IMR-90 (cell line): ENCODE data around the gene LPAR2. TPM values are rescaled to one million over a fixed set of nuclear protein-coding genes. Genes with fewer than 3 reads are reported as not detected.

Experiments
- ATAC-seq: fragments of 200-7000 bp; cut with Tn5 transposase; 2 replicates; pipeline ENCODE4 v1.9.1; 2020; ENCODE audit warnings: low read depth, mild to moderate bottlenecking, moderate library complexity
- BruUV-seq: library from RNA; stranded (reverse); fragments of 400-500 nt; replicated peaks from 2 replicates; lab custom pipeline; 2021; lab: Mats Ljungman, UMichigan
- CTCF ChIA-PET: fragments of 300-600 bp; formaldehyde crosslinking; extraction: SDS; loops from one replicate; lab custom pipeline; 2021; ENCODE audit warnings: antibody characterized with exemption; lab: Yijun Ruan, JAX
- POLR2A ChIA-PET: fragments of 300-600 bp; sonication (Branson Sonifier 250); formaldehyde crosslinking; loops from one replicate; lab custom pipeline; 2022; ENCODE audit warnings: antibody characterized with exemption; ENCODE audit not compliant: unreplicated experiment; lab: Charles Lee
- DNase-seq: peaks from one replicate; pipeline ENCODE4 v3.0.0; 2013
- H2AFZ ChIP-seq: replicated peaks from 2 replicates; pipeline ENCODE3; 2013; ENCODE audit warnings: low read length, mild to moderate bottlenecking; ENCODE audit not compliant: poor library complexity
- H2AK5ac ChIP-seq: 2 replicates; pipeline ENCODE4 v1.6.1; 2013; ENCODE audit warnings: low read depth, low read length, inconsistent platforms
- H2AK9ac ChIP-seq: replicated peaks from 2 replicates; pipeline ENCODE3; 2013; ENCODE audit warnings: mild to moderate bottlenecking, low read depth, low read length, moderate library complexity; ENCODE audit not compliant: poor library complexity
- H2BK120ac ChIP-seq: 2 replicates; pipeline ENCODE4 v1.6.1; 2013; ENCODE audit warnings: low read depth, low read length, inconsistent platforms
- H2BK15ac ChIP-seq: 3 replicates; pipeline ENCODE4 v1.6.1; 2013; ENCODE audit warnings: low read depth, low read length, inconsistent platforms
- H2BK20ac ChIP-seq: 2 replicates; pipeline ENCODE4 v1.6.1; 2013; ENCODE audit warnings: low read depth, mild to moderate bottlenecking, inconsistent platforms, low read length, moderate library complexity
- H2BK5ac ChIP-seq: 2 replicates; pipeline ENCODE4 v1.6.1; 2013; ENCODE audit warnings: mild to moderate bottlenecking, low read depth, low read length, inconsistent platforms; ENCODE audit not compliant: poor library complexity, severe bottlenecking
- H3K14ac ChIP-seq: replicated peaks from 2 replicates; pipeline ENCODE4 v1.6.1; 2013; ENCODE audit warnings: low read depth, low read length, inconsistent platforms
- H3K18ac ChIP-seq: 2 replicates; pipeline ENCODE4 v1.6.1; 2013; ENCODE audit warnings: low read depth, low read length, control low read depth
- H3K23ac ChIP-seq: 2 replicates; pipeline ENCODE4 v1.6.1; 2013; ENCODE audit warnings: low read depth, low read length, inconsistent platforms
- H3K27ac ChIP-seq: 2 replicates; pipeline ENCODE4 v1.5.1; 2013; ENCODE audit warnings: mild to moderate bottlenecking, control low read depth, low read length; ENCODE audit not compliant: insufficient read depth
- H3K27me3 ChIP-seq: 2 replicates; pipeline ENCODE4 v1.6.1; 2013; ENCODE audit warnings: low read length; ENCODE audit not compliant: control insufficient read depth, insufficient read depth
- H3K36me3 ChIP-seq: 2 replicates; pipeline ENCODE4 v1.6.1; 2013; ENCODE audit warnings: low read length, mixed read lengths; ENCODE audit not compliant: control insufficient read depth, insufficient read depth
- H3K4ac ChIP-seq: 2 replicates; pipeline ENCODE4 v1.6.1; 2013; ENCODE audit warnings: low read depth, low read length, inconsistent platforms
- H3K4me1 ChIP-seq: 2 replicates; pipeline ENCODE4 v1.6.1; 2013; ENCODE audit warnings: low read length, mixed read lengths; ENCODE audit not compliant: control insufficient read depth, insufficient read depth
- H3K4me2 ChIP-seq: 2 replicates; pipeline ENCODE4 v1.6.1; 2013; ENCODE audit warnings: low read depth, mild to moderate bottlenecking, control low read depth, low read length, moderate library complexity
- H3K4me3 ChIP-seq: 2 replicates; pipeline ENCODE4 v1.5.1; 2013; ENCODE audit warnings: low read depth, mild to moderate bottlenecking, control low read depth, low read length, moderate library complexity; ENCODE audit not compliant: insufficient read depth
- H3K56ac ChIP-seq: 2 replicates; pipeline ENCODE4 v1.6.1; 2013; ENCODE audit warnings: low read length, inconsistent platforms; ENCODE audit not compliant: insufficient read depth; ENCODE audit errors: extremely low read depth
- H3K79me1 ChIP-seq, 2 experiments: 2 replicates each; pipeline ENCODE4 v1.6.1; 2013; ENCODE audit warnings: low read length in 2 of 2, inconsistent platforms in 1 of 2, low read depth in 1 of 2
- H3K9ac ChIP-seq: 2 replicates; pipeline ENCODE4 v1.6.1; 2013; ENCODE audit warnings: low read depth, low read length, control low read depth
- H3K9me1 ChIP-seq: 2 replicates; pipeline ENCODE4 v1.6.1; 2013; ENCODE audit warnings: low read length, inconsistent platforms; ENCODE audit not compliant: insufficient read depth
- H3K9me3 ChIP-seq: 2 replicates; pipeline ENCODE4 v1.6.1; 2013; ENCODE audit warnings: low read length; ENCODE audit not compliant: control insufficient read depth, insufficient read depth
- H4K20me1 ChIP-seq: 2 replicates; pipeline ENCODE4 v1.6.1; 2013; ENCODE audit warnings: low read length, inconsistent platforms; ENCODE audit not compliant: insufficient read depth
- H4K5ac ChIP-seq: 2 replicates; pipeline ENCODE4 v1.6.1; 2013; ENCODE audit warnings: mild to moderate bottlenecking, low read depth, low read length, control low read depth
- H4K8ac ChIP-seq, 2 experiments: 2 replicates each; pipeline ENCODE4 v1.6.1; 2013; ENCODE audit warnings: low read depth in 2 of 2, low read length in 2 of 2, control low read depth in 1 of 2, inconsistent platforms in 1 of 2
- H4K91ac ChIP-seq: 2 replicates; pipeline ENCODE4 v1.6.1; 2013; ENCODE audit warnings: low read depth, low read length, inconsistent platforms; ENCODE audit not compliant: insufficient read depth
- ELK1 ChIP-seq: fragments of 150-350 bp; IDR thresholded peaks from 2 replicates; pipeline ENCODE4 v1.6.1; 2016; ENCODE audit warnings: low read depth, mild to moderate bottlenecking, low read length, moderate library complexity, borderline replicate concordance
- MAFK ChIP-seq: IDR thresholded peaks from 2 replicates; pipeline ENCODE4 v1.6.1; 2012; ENCODE audit warnings: low read depth, low read length, improper control_type of control experiment
- MAZ ChIP-seq: IDR thresholded peaks from 2 replicates; pipeline ENCODE4 v1.6.1; 2012; ENCODE audit warnings: low read depth, mild to moderate bottlenecking, low read length, improper control_type of control experiment, moderate library complexity, borderline replicate concordance
- MXI1 ChIP-seq: IDR thresholded peaks from 2 replicates; pipeline ENCODE4 v1.6.1; 2012; ENCODE audit warnings: low read depth, mild to moderate bottlenecking, low read length, moderate library complexity, borderline replicate concordance
- RCOR1 ChIP-seq: IDR thresholded peaks from 2 replicates; pipeline ENCODE4 v1.6.1; 2012; ENCODE audit warnings: mild to moderate bottlenecking, low read length, improper control_type of control experiment; ENCODE audit not compliant: insufficient replicate concordance
- SMC3 ChIP-seq: fragments of 150-350 bp; IDR thresholded peaks from 2 replicates; pipeline ENCODE4 v1.6.1; 2016; ENCODE audit warnings: low read depth, mild to moderate bottlenecking, antibody characterized with exemption, low read length, moderate library complexity
- USF2 ChIP-seq: fragments of 150-350 bp; IDR thresholded peaks from 2 replicates; pipeline ENCODE4 v1.6.1; 2017; ENCODE audit warnings: mild to moderate bottlenecking, antibody characterized with exemption, low read length, low read depth
- WGBS, 2 experiments: methylation state at CpG; one replicate each; pipeline versions ENCODE4 v1.1.5 to v1.1.7; 2013; ENCODE audit warnings: missing lambda C conversion rate in 2 of 2; ENCODE audit not compliant: insufficient read length in 1 of 2; ENCODE audit errors: extremely low coverage in 2 of 2; 5-methylcytosine and 5-hydroxymethylcytosine counted together
- dilution Hi-C: fragments of 300-500 bp; cut with HindIII; formaldehyde crosslinking; loops from one replicate; pipeline ENCODE4 v1.14.3; 2018; ENCODE audit warnings: low sequenced_read_pairs; ENCODE audit not compliant: unreplicated experiment
- in situ Hi-C: fragments of 300-500 bp; cut with MboI; formaldehyde crosslinking; loops from 3 replicates; pipeline ENCODE4 v1.14.3; 2019; ENCODE audit warnings: low sequenced_read_pairs, inconsistent platforms, mixed read lengths
- intact Hi-C: fragments of 100-400 bp; cut with micrococcal nuclease; formaldehyde crosslinking; loops from 2 replicates; pipeline ENCODE4 v1.10.0; 2022
- polyA plus RNA-seq, 3 experiments: library from polyadenylated mRNA; depleted of rRNA; stranded (reverse); fragments of >200 nt; gene quantifications; 2 replicates each; pipeline ENCODE4 v1.2.3, GENCODE V29; 2012; ENCODE audit warnings: low replicate concordance in 1 of 3
- total RNA-seq: library from RNA; depleted of rRNA; stranded (reverse); fragments of >200 nt; gene quantifications from 2 replicates; pipeline ENCODE4 v1.2.3, GENCODE V29; 2012

LPAR2 gene
- total and polyA plus RNA-seq, 2 of the 4 experiments (the other 2 are of a cell fraction), result under 0.01 to 5.4 TPM

GRCh38 chr19:19636573-19637185 is 8.7 kb upstream of the LPAR2 start:
- Histone ChIP-seq H4K20me1 (no peaks in the 10 kb centered on the region), H3K27me3 (no peaks in the 10 kb centered on the region), H3K27ac (no peak overlapping the region), H3K36me3 (peaks cover 43% of the 10 kb centered on the region), H2BK120ac (no peak overlapping the region), H3K18ac (no peak overlapping the region), H4K8ac (no peak overlapping the region), H3K9me3 (no peaks in the 10 kb centered on the region), H3K4me2 (no peak overlapping the region), H2AK5ac (no peak overlapping the region), H3K79me1 (peaks cover 0 to 4% of the 10 kb centered on the region in 2 experiments; a peak in 2 of 4 replicates), H2BK20ac (no peak overlapping the region), H3K23ac (no peak overlapping the region), H2BK15ac (no peak overlapping the region), H3K4ac (no peak overlapping the region), H4K5ac (no peak overlapping the region), H2BK5ac (no peak overlapping the region), H3K56ac (no peak overlapping the region), H3K4me1 (no peaks in the 10 kb centered on the region), H3K9ac (no peak overlapping the region), H4K91ac (no peak overlapping the region), H2AK9ac (peak overlapping the region; percentile 61), H3K4me3 (no peak overlapping the region), H3K14ac (no peak overlapping the region), H2AFZ (no peak overlapping the region), H3K9me1 (no peaks in the 10 kb centered on the region; the same call in 1 of the 2 replicates)
- ATAC-seq, result no peak
- dilution Hi-C loops (no loop called here), intact Hi-C loops (no loop called here), in situ Hi-C loops (loop anchor here (25.0 kb wide), 1 partner anchor 249 kb away; no protein-coding TSS in a partner anchor)
- CTCF ChIA-PET, result no interaction called here
- POLR2A ChIA-PET, result no interaction called here
- no TSS peak for BruUV-seq
- no peak for DNase-seq
- no peak for TF ChIP-seq MAFK
- no peak for TF ChIP-seq SMC3
- TF ChIP-seq ELK1, result no peak
- no peak for TF ChIP-seq MAZ
- no peak for TF ChIP-seq RCOR1
- TF ChIP-seq MXI1, result no peak
- TF ChIP-seq USF2, result no peak
- 90% methylated on average over 2 of the region's 9 CpGs; no CpG with 5 or more reads in 1 of the 2 experiments for WGBS, 2 experiments
